HL-60 (cell line): ENCODE results near the gene NLRP3.

ENCODE experiments used
- CTCF ChIP-seq: IDR thresholded peaks from one replicate; pipeline ENCODE4 v1.5.1; 2011; ENCODE audit warnings: low read length, control low read depth, inconsistent platforms; ENCODE audit not compliant: insufficient read depth
- POLR2AphosphoS5 ChIP-seq: IDR thresholded peaks from 2 replicates; pipeline ENCODE4 v1.6.1; 2012; ENCODE audit warnings: low read depth

- TF ChIP-seq CTCF, result no peak
- TF ChIP-seq POLR2AphosphoS5, result no peak
Measured at GRCh38 chr1:247430434-247430833, 14.5 kb downstream of the NLRP3 start.
